Measurements from ENCODE around the gene SELENOO.

GRCh38 chr22:50253941-50254340, 53.1 kb downstream of the SELENOO start:
- no peak for TF ChIP-seq CTCF (IDR thresholded peaks at IDR 0.05)
- TF ChIP-seq POLR2A (IDR thresholded peaks at IDR 0.05) = no peak
- TF ChIP-seq POLR2AphosphoS5 (IDR thresholded peaks at IDR 0.05) = no peak
